22Rv1 (cell line): Measurements from ENCODE around the gene NPNT.

ENCODE experiments used
- ZFX ChIP-seq: fragments of 450-650 bp; IDR thresholded peaks from 2 replicates; pipeline ENCODE4 v1.6.1; 2017; ENCODE audit warnings: antibody characterized with exemption, borderline replicate concordance
- TF ChIP-seq, protein P1 (sequence below): fragments of 450-650 bp; IDR thresholded peaks from 2 replicates; pipeline ENCODE4 v1.5.1; 2017; ENCODE audit warnings: mild to moderate bottlenecking

DNA sequence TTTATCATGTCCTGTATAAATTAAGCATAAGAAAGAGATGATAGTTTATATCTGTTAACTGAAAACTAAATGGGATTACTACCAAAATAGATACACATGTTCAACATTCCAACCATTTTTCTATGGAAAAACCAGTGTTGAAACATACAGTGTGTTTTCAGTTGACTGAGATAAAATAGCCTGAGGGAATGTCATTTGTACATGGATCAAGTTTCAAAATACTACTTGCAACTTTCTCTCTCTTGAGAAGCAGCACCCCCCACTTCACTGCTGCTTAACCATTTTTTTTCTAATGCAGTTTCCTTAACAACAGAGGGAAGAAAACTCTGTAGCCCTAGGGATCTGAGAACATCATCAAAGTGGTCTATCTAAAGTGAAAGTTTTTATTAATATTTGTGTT, 70.8 kb downstream of the NPNT start:
- TF ChIP-seq, protein P1, sequence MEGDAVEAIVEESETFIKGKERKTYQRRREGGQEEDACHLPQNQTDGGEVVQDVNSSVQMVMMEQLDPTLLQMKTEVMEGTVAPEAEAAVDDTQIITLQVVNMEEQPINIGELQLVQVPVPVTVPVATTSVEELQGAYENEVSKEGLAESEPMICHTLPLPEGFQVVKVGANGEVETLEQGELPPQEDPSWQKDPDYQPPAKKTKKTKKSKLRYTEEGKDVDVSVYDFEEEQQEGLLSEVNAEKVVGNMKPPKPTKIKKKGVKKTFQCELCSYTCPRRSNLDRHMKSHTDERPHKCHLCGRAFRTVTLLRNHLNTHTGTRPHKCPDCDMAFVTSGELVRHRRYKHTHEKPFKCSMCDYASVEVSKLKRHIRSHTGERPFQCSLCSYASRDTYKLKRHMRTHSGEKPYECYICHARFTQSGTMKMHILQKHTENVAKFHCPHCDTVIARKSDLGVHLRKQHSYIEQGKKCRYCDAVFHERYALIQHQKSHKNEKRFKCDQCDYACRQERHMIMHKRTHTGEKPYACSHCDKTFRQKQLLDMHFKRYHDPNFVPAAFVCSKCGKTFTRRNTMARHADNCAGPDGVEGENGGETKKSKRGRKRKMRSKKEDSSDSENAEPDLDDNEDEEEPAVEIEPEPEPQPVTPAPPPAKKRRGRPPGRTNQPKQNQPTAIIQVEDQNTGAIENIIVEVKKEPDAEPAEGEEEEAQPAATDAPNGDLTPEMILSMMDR, result no peak
- no peak for TF ChIP-seq ZFX
